Common myeloid progenitor, CD34-positive (primary cell): Measurements from ENCODE around the gene RAX2.

Source experiments
- CTCF ChIA-PET: fragments of 350-600 bp; sonication (Branson Sonifier 250); formaldehyde crosslinking; loops from one replicate; lab custom pipeline; 2021; ENCODE audit warnings: antibody characterized with exemption; lab: Charles Lee
- POLR2A ChIA-PET: fragments of 350-600 bp; sonication (Branson Sonifier 250); formaldehyde crosslinking; loops from one replicate; lab custom pipeline; 2021; ENCODE audit warnings: antibody characterized with exemption; lab: Charles Lee
- DNase-seq, 3 donors: peaks; one replicate each; pipeline versions ENCODE4 v3.0.0 to v3.0.0-alpha.2; 2013
- H3K27ac ChIP-seq, 2 experiments: 1 replicate in 1 of 2; 2 replicates in 1 of 2; pipeline ENCODE4 v1.7.0; 2013; ENCODE audit warnings: inconsistent platforms in 2 of 2, low read length in 2 of 2, mild to moderate bottlenecking in 2 of 2, low read depth in 1 of 2, moderate library complexity in 1 of 2; ENCODE audit not compliant: severe bottlenecking in 2 of 2, insufficient read depth in 1 of 2, poor library complexity in 1 of 2
- H3K27me3 ChIP-seq, 5 experiments: replicated peaks in 2 of 5; 1 replicate in 3 of 5; 2 replicates in 2 of 5; pipeline versions ENCODE4 v1.6.1 to v1.7.0; 2013; ENCODE audit warnings: low read length in 4 of 5, mild to moderate bottlenecking in 2 of 5, moderate library complexity in 2 of 5, inconsistent platforms in 1 of 5; ENCODE audit not compliant: insufficient read depth in 5 of 5, control insufficient read depth in 4 of 5
- H3K36me3 ChIP-seq, 4 experiments: 1 replicate in 2 of 4; 2 replicates in 2 of 4; pipeline versions ENCODE4 v1.6.1 to v1.7.0; 2013; ENCODE audit warnings: low read length in 3 of 4, control low read depth in 1 of 4, mild to moderate bottlenecking in 1 of 4; ENCODE audit not compliant: control insufficient read depth in 4 of 4, insufficient read depth in 4 of 4
- H3K4me1 ChIP-seq, 4 experiments: 1 replicate in 3 of 4; 2 replicates in 1 of 4; pipeline versions ENCODE4 v1.6.1 to v1.7.1; 2013; ENCODE audit warnings: low read length in 3 of 4, mild to moderate bottlenecking in 3 of 4, control low read depth in 1 of 4, inconsistent platforms in 1 of 4, moderate library complexity in 1 of 4; ENCODE audit not compliant: control insufficient read depth in 4 of 4, insufficient read depth in 4 of 4; ENCODE audit errors: control extremely low read depth in 1 of 4
- H3K4me3 ChIP-seq, 7 experiments: 1 replicate in 4 of 7; 2 replicates in 3 of 7; pipeline versions ENCODE4 v1.5.1 to v1.7.0; 2013; ENCODE audit warnings: mild to moderate bottlenecking in 7 of 7, low read length in 6 of 7, moderate library complexity in 6 of 7, inconsistent platforms in 2 of 7, low read depth in 2 of 7, control low read depth in 1 of 7; ENCODE audit not compliant: insufficient read depth in 4 of 7, control insufficient read depth in 1 of 7; ENCODE audit errors: extremely low read depth in 1 of 7
- H3K9me3 ChIP-seq, 5 experiments: 1 replicate in 4 of 5; 2 replicates in 1 of 5; pipeline versions ENCODE4 v1.6.1 to v1.7.1; 2013; ENCODE audit warnings: low read length in 4 of 5, mild to moderate bottlenecking in 2 of 5, inconsistent platforms in 1 of 5, low read depth in 1 of 5, moderate library complexity in 1 of 5; ENCODE audit not compliant: control insufficient read depth in 4 of 5, insufficient read depth in 2 of 5; ENCODE audit errors: control extremely low read depth in 1 of 5
- WGBS: methylation state at CpG from one replicate; pipeline ENCODE4 v1.1.5; 2013; ENCODE audit not compliant: insufficient coverage; 5-methylcytosine and 5-hydroxymethylcytosine counted together

The RAX2 gene

DNA sequence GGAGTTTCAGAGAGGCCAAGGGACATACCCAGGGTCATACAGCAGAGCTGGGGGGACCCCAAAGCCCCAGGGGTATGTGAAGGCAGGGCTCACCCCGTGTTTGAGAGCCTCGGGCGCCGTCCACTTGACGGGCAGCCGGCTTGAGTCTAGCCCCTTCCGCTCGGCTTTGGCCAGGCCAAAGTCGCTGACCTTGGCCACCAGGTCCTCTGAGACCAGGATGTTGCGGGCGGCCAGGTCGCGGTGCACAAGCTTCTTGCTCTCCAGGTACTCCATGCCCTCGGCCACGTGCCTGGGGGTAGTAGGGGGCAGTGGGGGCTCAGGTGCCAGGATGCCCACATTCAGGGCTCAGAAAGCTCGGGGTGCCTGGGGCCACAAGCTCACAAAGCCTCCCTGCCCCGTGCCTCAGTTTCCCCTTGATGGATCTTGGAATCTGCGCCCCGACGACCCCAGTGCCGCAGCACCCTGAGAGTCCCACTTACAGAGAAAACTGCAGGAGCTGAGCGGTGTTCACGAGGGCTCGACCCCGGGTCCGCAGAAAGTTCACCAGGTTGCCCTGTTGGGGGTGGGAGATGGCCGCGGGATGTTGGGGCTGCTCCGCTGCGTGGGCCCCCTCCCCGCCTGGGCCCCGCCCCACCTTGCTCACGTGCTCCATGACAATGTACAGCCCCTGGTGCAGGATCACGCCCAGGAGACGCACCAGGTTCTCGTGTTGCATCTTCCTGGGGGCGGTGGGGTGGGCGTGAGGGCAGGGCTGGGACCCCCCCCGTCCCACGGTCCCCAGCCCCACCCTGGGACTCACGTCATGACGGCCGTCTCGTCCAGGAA is 7.1 kb upstream of the RAX2 start:
- CTCF ChIA-PET: interaction anchor here (0.9 to 2.2 kb wide), 4 partner anchors 8 to 60 kb away, joined by 3 to 6 read pairs (median 4); no protein-coding TSS in a partner anchor

DNA sequence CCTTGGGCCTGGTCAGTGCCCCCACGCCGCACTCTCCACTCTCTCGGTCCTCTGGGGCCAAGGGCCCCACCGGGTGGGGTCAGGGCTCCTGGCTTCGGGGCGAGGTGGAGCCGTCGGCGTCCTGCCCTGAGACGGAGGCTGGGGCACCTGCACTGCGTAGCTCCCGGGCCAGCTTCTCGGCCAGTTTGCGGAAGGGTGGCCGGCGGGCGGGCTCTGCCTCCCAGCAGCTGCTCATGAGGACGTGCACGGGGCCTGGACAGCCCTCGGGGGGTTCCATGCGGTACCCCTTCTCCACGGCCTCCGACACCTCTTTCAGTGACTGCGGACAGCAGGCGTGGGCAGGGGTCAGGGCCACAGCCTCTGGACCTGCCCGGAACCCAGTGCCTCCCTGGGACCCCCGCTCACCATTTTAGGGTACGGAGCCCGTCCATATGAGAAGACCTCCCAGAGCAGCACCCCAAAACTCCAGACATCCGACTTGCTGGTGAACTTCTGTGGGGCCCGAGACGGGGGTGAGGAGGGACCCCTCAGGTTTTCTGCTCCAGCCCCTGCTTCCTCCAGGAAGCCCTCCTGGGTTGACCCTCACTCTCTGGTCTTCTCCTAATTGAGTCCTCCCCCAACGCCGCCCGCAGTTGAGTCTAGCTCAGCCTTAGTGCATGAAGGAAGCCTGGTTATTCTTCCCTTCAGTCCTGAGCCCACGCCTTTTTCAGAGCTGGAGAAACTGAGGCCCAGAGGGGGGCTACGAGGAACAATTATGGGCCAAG is 6.3 kb upstream of the RAX2 start:
- Histone ChIP-seq H3K4me1 (no peaks in the 10 kb centered on the region), H3K36me3 (peaks cover 3 to 47% (median 28%) of the 10 kb centered on the region in 4 experiments), H3K9me3 (peaks cover 0 to 25% (median 10%) of the 10 kb centered on the region in 5 experiments), H3K27me3 (no peaks in the 10 kb centered on the region), H3K4me3 (no peak overlapping the region), H3K27ac (no peak overlapping the region)
- CTCF ChIA-PET: interaction anchor here (0.9 to 1.9 kb wide), 2 partner anchors 20 to 59 kb away, joined by 3 to 6 read pairs; no protein-coding TSS in a partner anchor
- 97% methylated on average over 30 of the region's 37 CpGs for WGBS
- DNase-seq: no peak
- POLR2A ChIA-PET: no interaction called here

More for the DNA sequence above, 7.1 kb upstream of the RAX2 start:
- peaks cover 0 to 1% (median 0%) of the 10 kb centered on the region in 4 experiments for H3K4me1 ChIP-seq
- POLR2A ChIA-PET: no interaction called here
- H3K9me3 ChIP-seq: peaks cover 0 to 25% (median 10%) of the 10 kb centered on the region in 5 experiments
- H3K27ac ChIP-seq: no peak overlapping the region
- peaks cover 3 to 55% (median 29%) of the 10 kb centered on the region in 4 experiments for H3K36me3 ChIP-seq
- no peak for DNase-seq
- H3K27me3 ChIP-seq: no peaks in the 10 kb centered on the region
- WGBS: 93% methylated on average over 36 of the region's 44 CpGs
- H3K4me3 ChIP-seq: no peak overlapping the region

DNA sequence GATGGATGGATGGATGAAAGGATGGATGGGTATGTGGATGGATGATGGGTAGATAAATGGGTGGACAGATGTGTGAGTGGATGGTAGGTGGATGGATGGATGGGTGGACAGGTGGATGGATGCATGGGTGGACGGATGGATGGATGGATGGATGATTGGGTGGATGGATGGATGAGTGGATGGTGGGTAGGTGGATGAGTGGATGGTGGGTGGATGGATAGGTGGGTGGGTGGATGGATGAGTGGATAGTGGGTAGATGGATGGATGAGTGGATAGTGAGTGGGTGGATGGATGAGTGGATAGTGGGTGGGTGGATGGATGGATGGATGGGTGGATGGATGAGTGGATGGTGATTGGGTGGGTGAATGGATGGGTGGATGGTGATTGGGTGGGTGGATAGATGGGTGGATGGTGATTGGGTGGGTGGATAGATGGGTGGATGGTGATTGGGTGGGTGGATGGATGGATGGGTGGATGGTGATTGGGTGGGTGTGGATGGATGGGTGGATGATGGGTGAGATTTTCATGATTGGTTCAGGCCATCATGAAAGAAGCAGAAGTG is 4.5 kb upstream of the RAX2 start:
- WGBS: 100% methylated on average over 1 of the region's 1 CpG
- Histone ChIP-seq H3K27ac (no peak overlapping the region), H3K4me1 (no peaks in the 10 kb centered on the region), H3K36me3 (peaks cover 0 to 30% (median 12%) of the 10 kb centered on the region in 4 experiments), H3K27me3 (no peaks in the 10 kb centered on the region), H3K9me3 (peaks cover 0 to 7% (median 2%) of the 10 kb centered on the region in 5 experiments), H3K4me3 (no peak overlapping the region)
- no peak for DNase-seq
- ChIA-PET CTCF (no interaction called here), POLR2A (no interaction called here)

DNA sequence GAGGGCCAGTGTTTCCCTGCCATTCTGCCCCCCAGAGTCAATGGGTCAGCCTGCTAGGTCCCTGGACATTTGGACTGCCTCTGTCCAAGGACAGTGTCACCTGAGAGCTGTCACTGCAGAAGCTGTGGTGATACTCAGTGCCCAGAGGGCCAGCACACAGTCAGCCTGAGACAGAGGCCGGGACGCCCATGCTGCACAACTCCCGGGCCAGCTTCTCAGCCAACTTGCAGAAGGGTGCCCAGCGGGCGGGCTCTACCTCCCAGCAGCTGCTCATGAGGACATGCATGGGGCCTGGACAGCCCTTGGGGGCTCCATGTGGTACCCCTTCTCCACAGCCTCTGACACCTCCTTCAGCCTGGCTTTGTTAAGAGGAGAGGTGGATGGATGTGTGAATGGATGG is 3.8 kb upstream of the RAX2 start:
- ChIA-PET POLR2A (no interaction called here), CTCF (interaction anchor here (0.6 kb wide), 1 partner anchor 36 kb away, joined by 3 read pairs; no protein-coding TSS in a partner anchor)
- Histone ChIP-seq H3K27me3 (no peaks in the 10 kb centered on the region), H3K27ac (no peak overlapping the region), H3K9me3 (peaks cover 0 to under 1% (median 0%) of the 10 kb centered on the region in 5 experiments), H3K36me3 (peaks cover 0 to 23% (median 7%) of the 10 kb centered on the region in 4 experiments), H3K4me3 (no peak overlapping the region), H3K4me1 (no peaks in the 10 kb centered on the region)
- 96% methylated on average over 5 of the region's 5 CpGs for WGBS
- no peak for DNase-seq

DNA sequence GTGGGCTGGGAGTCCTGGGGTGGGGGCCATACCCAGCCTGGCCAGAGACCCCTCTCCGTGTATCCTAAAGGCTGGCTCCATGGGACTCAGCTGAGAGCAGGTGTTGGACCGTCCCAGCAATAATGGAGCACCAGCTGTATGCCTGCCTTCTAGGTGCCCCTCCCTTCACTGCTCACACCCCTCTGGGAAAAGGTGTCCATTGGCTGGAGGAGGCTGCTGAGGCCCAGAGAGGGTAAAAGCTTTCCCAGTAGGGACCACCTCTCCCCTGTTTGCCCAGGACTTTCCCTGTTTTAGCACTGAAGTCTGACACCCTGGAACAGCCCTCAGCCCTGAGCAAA is 3.3 kb upstream of the RAX2 start:
- H3K9me3 ChIP-seq: no peaks in the 10 kb centered on the region
- DNase-seq: no peak
- POLR2A ChIA-PET: no interaction called here
- no peak overlapping the region for H3K27ac ChIP-seq
- no peaks in the 10 kb centered on the region for H3K27me3 ChIP-seq
- no peaks in the 10 kb centered on the region for H3K4me1 ChIP-seq
- peaks cover 0 to 22% (median 6%) of the 10 kb centered on the region in 4 experiments for H3K36me3 ChIP-seq
- H3K4me3 ChIP-seq: no peak overlapping the region
- WGBS: 88% methylated on average over 2 of the region's 2 CpGs
- CTCF ChIA-PET: interaction anchor here (0.6 to 1.3 kb wide), 3 partner anchors 8 to 47 kb away, joined by 3 to 6 read pairs (median 4); no protein-coding TSS in a partner anchor

DNA sequence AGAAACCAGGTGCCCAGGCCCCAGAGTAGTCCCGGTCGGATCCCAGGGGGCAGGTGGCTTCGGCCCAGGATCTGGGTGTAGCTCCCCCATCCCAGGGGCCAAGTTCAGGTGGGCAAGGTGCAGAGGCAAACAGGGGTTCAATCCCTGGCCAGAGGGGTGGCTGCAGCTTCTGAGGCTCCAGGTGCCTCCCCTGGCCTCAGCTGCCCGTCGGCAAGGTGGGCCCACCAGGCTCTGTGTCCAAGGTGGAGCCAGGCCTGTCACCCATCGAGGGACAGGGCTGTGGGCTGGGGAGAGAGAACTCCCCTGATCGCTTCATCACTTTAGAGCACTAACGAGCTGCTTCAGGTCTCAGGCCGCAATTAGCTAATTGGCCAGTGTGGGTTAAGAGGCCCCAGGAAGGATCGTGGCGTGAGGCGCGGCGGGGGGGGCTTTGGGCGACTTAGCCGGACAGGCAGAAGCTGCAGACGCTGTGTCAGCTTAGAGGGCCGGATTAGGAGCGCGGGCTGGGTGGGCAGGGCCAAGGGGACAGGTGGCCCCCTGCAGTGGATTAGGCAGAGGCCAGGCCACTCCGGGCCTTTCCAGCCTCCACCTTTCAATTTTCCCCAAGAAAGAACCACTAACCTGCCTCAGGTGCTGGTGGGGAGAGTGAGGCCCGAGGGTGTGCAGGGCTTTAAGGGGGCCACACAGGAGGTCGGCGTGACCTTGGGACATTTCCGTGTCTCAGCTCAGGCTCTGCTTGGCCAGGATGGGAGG is 2.8 kb upstream of the RAX2 start:
- CTCF ChIA-PET: interaction anchor here (0.7 to 1.3 kb wide), 4 partner anchors 9 to 48 kb away, joined by 3 to 6 read pairs (median 4); partner anchors contain the start of gene MRPL54
- Histone ChIP-seq H3K4me1 (no peaks in the 10 kb centered on the region), H3K27ac (no peak overlapping the region), H3K9me3 (no peaks in the 10 kb centered on the region), H3K27me3 (no peaks in the 10 kb centered on the region), H3K4me3 (no peak overlapping the region), H3K36me3 (peaks cover 0 to 22% (median 7%) of the 10 kb centered on the region in 4 experiments)
- DNase-seq: no peak
- POLR2A ChIA-PET: no interaction called here
- WGBS: 74% methylated on average over 15 of the region's 25 CpGs
